Breast epithelium (tissue), 4 donors: Measurements from ENCODE around the gene FASTK. TPM values are rescaled to one million over a fixed set of nuclear protein-coding genes. Genes with fewer than 3 reads are reported as not detected.
"Not testable (repeated sequence)": the region's sequence is repeated elsewhere in the genome, so short reads cannot be mapped to it uniquely, and the experiment has no call there.

Experiments used
- DNase-seq, 2 donors: peaks; one replicate each; pipeline ENCODE4 v3.0.0-alpha.2; 2019; ENCODE audit warnings: low spot score in 2 of 2
- H3K27ac ChIP-seq, 2 donors: fragments of 200-600 bp; sonication (generic) in 1 of 2; one replicate each; pipeline ENCODE4 v1.5.1; 2016 to 2019; ENCODE audit warnings: mild to moderate bottlenecking in 1 of 2
- H3K27me3 ChIP-seq, 2 donors: fragments of 200-600 bp; sonication (generic) in 1 of 2; one replicate each; pipeline versions ENCODE4 v1.5.1 to v1.6.0; 2017 to 2019; ENCODE audit warnings: control low read depth in 1 of 2, mild to moderate bottlenecking in 1 of 2
- H3K36me3 ChIP-seq: fragments of 200-600 bp; one replicate; pipeline ENCODE4 v1.5.1; 2019
- H3K4me1 ChIP-seq, 2 donors: fragments of 200-600 bp; sonication (generic); one replicate each; pipeline ENCODE4 v1.5.1; 2016 to 2019; ENCODE audit warnings: control low read depth in 1 of 2
- H3K4me3 ChIP-seq, 3 donors: fragments of 200-600 bp; sonication (generic); 1 replicate in 2 of 3; 2 replicates in 1 of 3; pipeline ENCODE4 v1.5.1; 2016 to 2019; ENCODE audit warnings: mild to moderate bottlenecking in 3 of 3, moderate library complexity in 2 of 3
- H3K9me3 ChIP-seq, 2 donors: fragments of 200-600 bp; sonication (generic) in 1 of 2; one replicate each; pipeline ENCODE4 v1.5.1; 2016 to 2019; ENCODE audit warnings: control low read depth in 1 of 2
- POLR2A ChIP-seq: fragments of 450-650 bp; IDR thresholded peaks from one replicate; pipeline ENCODE4 v1.6.1; 2016; ENCODE audit warnings: antibody characterized with exemption, mild to moderate bottlenecking, moderate library complexity
- POLR2AphosphoS5 ChIP-seq, 3 donors: sonication (generic); formaldehyde crosslinking; IDR thresholded peaks; one replicate each; pipeline ENCODE4 v1.6.1; 2017; ENCODE audit warnings: antibody characterized with exemption in 3 of 3
- intact Hi-C: fragments of 100-400 bp; cut with DNase I; formaldehyde crosslinking; loops from one replicate; pipeline ENCODE4 v1.15.1; 2023; ENCODE audit warnings: low total_unique reads
- total RNA-seq, 3 donors: library from RNA; depleted of rRNA; stranded (reverse); fragments of >200 nt; gene quantifications; one replicate each; pipeline ENCODE4 v1.1.0, GENCODE V29; 2016
- TF ChIP-seq, protein P1 (sequence below), 3 donors: fragments of 450-650 bp; IDR thresholded peaks; one replicate each; pipeline ENCODE4 v1.5.1; 2016 to 2017; ENCODE audit warnings: antibody characterized with exemption in 3 of 3, mild to moderate bottlenecking in 3 of 3, moderate library complexity in 3 of 3

FASTK gene
- total RNA-seq, 3 donors from 2014 or later: 45.6 to 63.5 (median 60.0) TPM

GRCh38 chr7:151028131-151028947 lies 52.3 kb downstream of the FASTK start, which contains the start of gene ABCB8:
ABCB8 (plus strand) TSS chr7:151028450; CDS start chr7:151028516, 66 bp downstream.
- no peaks in the 10 kb centered on the region for H3K36me3 ChIP-seq
- TF ChIP-seq POLR2A (peak; percentile 48), POLR2AphosphoS5 (IDR thresholded peaks at IDR 0.05) (peak; percentile 40 to 87 (median 48))
- TF ChIP-seq, protein P1, sequence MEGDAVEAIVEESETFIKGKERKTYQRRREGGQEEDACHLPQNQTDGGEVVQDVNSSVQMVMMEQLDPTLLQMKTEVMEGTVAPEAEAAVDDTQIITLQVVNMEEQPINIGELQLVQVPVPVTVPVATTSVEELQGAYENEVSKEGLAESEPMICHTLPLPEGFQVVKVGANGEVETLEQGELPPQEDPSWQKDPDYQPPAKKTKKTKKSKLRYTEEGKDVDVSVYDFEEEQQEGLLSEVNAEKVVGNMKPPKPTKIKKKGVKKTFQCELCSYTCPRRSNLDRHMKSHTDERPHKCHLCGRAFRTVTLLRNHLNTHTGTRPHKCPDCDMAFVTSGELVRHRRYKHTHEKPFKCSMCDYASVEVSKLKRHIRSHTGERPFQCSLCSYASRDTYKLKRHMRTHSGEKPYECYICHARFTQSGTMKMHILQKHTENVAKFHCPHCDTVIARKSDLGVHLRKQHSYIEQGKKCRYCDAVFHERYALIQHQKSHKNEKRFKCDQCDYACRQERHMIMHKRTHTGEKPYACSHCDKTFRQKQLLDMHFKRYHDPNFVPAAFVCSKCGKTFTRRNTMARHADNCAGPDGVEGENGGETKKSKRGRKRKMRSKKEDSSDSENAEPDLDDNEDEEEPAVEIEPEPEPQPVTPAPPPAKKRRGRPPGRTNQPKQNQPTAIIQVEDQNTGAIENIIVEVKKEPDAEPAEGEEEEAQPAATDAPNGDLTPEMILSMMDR (IDR thresholded peaks at IDR 0.05): peak; percentile 29 to 81 (median 64)
- peak; percentile 98 to 100 for DNase-seq
- H3K9me3 ChIP-seq: no peaks in the 10 kb centered on the region
- H3K4me1 ChIP-seq: no peaks in the 10 kb centered on the region
- peak within 1 kb of the TSS; percentile 82 to 90 for H3K27ac ChIP-seq
- intact Hi-C loops: no loop called here
- H3K4me3 ChIP-seq: peak within 1 kb of the TSS; percentile 64 to 91 (median 66)
- no peaks in the 10 kb centered on the region for H3K27me3 ChIP-seq

- peak in 1 of 3 donors; percentile 8 for TF ChIP-seq POLR2AphosphoS5 (IDR thresholded peaks at IDR 0.05)
- H3K36me3 ChIP-seq, H3K27me3 ChIP-seq, H3K4me1 ChIP-seq, intact Hi-C loops, DNase-seq, H3K9me3 ChIP-seq: not testable (repeated sequence)
- Histone ChIP-seq H3K4me3 (peak overlapping the region; percentile 64 to 91 (median 66)), H3K27ac (peak overlapping the region; percentile 82 to 90)
These were observed 52.9 kb downstream of the FASTK start for GRCh38 chr7:151027728-151028130.

GRCh38 chr7:151026771-151027727 lies 53.6 kb downstream of the FASTK start:
- H3K36me3 ChIP-seq, intact Hi-C loops, H3K4me1 ChIP-seq, H3K27me3 ChIP-seq, DNase-seq, H3K9me3 ChIP-seq: not testable (repeated sequence)
- Histone ChIP-seq H3K27ac (peak overlapping the region; percentile 82 to 90), H3K4me3 (peak overlapping the region in 2 of 3 donors; percentile 64 to 91)

Other genes with a start within 250 kb of the FASTK start
- 1 to 10 TPM in 1 of 3 donors, not detected in 2; 2.3 TPM for gene AOC1, start 228.3 kb downstream of the FASTK start, total RNA-seq
- gene KCNH2, start 102.5 kb downstream of the FASTK start, total RNA-seq: under 1 TPM; under 0.01 to 0.29 (median 0.16) TPM
- gene NOS3, start 89.8 kb downstream of the FASTK start, total RNA-seq: 10 to 100 TPM in 1 of 3 donors, 1 to 10 TPM in 2; 3.8 to 35.1 (median 5.1) TPM
- 1 to 10 TPM in 1 of 3 donors, under 1 TPM in 1, not detected in 1; 0.44 to 2.0 TPM for gene ATG9B, start 56.3 kb downstream of the FASTK start, total RNA-seq
- 10 to 100 TPM; 14.7 to 19.3 (median 17.6) TPM for gene ABCB8, start 52.4 kb downstream of the FASTK start, total RNA-seq
- 1 to 10 TPM; 1.3 to 3.3 (median 2.3) TPM for gene ASIC3, start 32.3 kb downstream of the FASTK start, total RNA-seq
- gene CDK5, start 22.9 kb downstream of the FASTK start, total RNA-seq: 1 to 10 TPM; 5.2 to 8.8 (median 8.6) TPM
- gene SLC4A2, start 21.2 kb downstream of the FASTK start, total RNA-seq: 100 to 1,000 TPM in 1 of 3 donors, 10 to 100 TPM in 2; 83.2 to 101 (median 92.8) TPM
- 10 to 100 TPM; 32.1 to 36.1 (median 35.0) TPM for gene TMUB1, start 2.7 kb upstream of the FASTK start, total RNA-seq
- 10 to 100 TPM; 47.2 to 58.1 (median 55.1) TPM for gene AGAP3, start 5.7 kb upstream of the FASTK start, total RNA-seq
- gene GBX1, start 86.9 kb upstream of the FASTK start, total RNA-seq: not detected
- not detected for gene ASB10, start 106.4 kb upstream of the FASTK start, total RNA-seq
- not detected for gene H2BK1, start 129.7 kb upstream of the FASTK start, total RNA-seq
- 10 to 100 TPM; 35.6 to 58.7 (median 42.2) TPM for gene ABCF2, start 146.4 kb upstream of the FASTK start, total RNA-seq
- 10 to 100 TPM; 24.5 to 40.6 (median 38.3) TPM for gene CHPF2, start 151.7 kb upstream of the FASTK start, total RNA-seq
- gene SMARCD3, start 167.9 kb upstream of the FASTK start, total RNA-seq: 10 to 100 TPM; 21.3 to 69.5 (median 43.5) TPM